B cell (primary cell): ENCODE measurements around the gene TAS2R40. TPM values are rescaled to one million over a fixed set of nuclear protein-coding genes. Genes with fewer than 3 reads are reported as not detected.

Source experiments
- ATAC-seq: fragments of 200-7000 bp; cut with Tn5 transposase; one replicate; pipeline ENCODE4 v1.10.0; 2021; ENCODE audit warnings: low read depth, mild to moderate bottlenecking, moderate number of reproducible peaks, moderate library complexity
- CTCF ChIA-PET: fragments of 350-600 bp; sonication (Branson Sonifier 250); formaldehyde crosslinking; loops from one replicate; lab custom pipeline; 2021; ENCODE audit warnings: antibody characterized with exemption, inconsistent platforms; lab: Charles Lee
- POLR2A ChIA-PET: fragments of 350-600 bp; sonication (Branson Sonifier 250); formaldehyde crosslinking; loops from one replicate; lab custom pipeline; 2021; ENCODE audit warnings: antibody characterized with exemption; lab: Charles Lee
- DNase-seq: peaks from one replicate; pipeline ENCODE4 v3.0.0; 2013
- H2AFZ ChIP-seq: 2 replicates; pipeline ENCODE4 v1.6.1; 2012; ENCODE audit warnings: mild to moderate bottlenecking, low read depth, low read length; ENCODE audit not compliant: insufficient read depth, poor library complexity, severe bottlenecking
- H3K27ac ChIP-seq, 2 donors: 1 replicate in 1 of 2; 2 replicates in 1 of 2; pipeline ENCODE4 v1.5.1; 2012 to 2013; ENCODE audit warnings: low read length in 2 of 2, mild to moderate bottlenecking in 2 of 2, moderate library complexity in 1 of 2
- H3K27me3 ChIP-seq, 4 experiments: fragments of 200-600 bp in 1 of 4; sonication (generic) in 1 of 4; replicated peaks in 1 of 4; 1 replicate in 2 of 4; 2 replicates in 2 of 4; pipeline versions ENCODE4 v1.6.1 to v1.7.0; 2013 to 2016; ENCODE audit warnings: low read length in 3 of 4, mild to moderate bottlenecking in 2 of 4, mixed read lengths in 1 of 4, moderate library complexity in 1 of 4; ENCODE audit not compliant: insufficient read depth in 4 of 4, control insufficient read depth in 3 of 4; ENCODE audit errors: control extremely low read depth in 1 of 4
- H3K36me3 ChIP-seq, 2 experiments: replicated peaks in 1 of 2; 1 replicate in 1 of 2; 2 replicates in 1 of 2; pipeline versions ENCODE4 v1.6.1 to v1.7.1; 2013; ENCODE audit warnings: low read length in 1 of 2; ENCODE audit not compliant: insufficient read depth in 2 of 2, control insufficient read depth in 1 of 2; ENCODE audit errors: control extremely low read depth in 1 of 2, extremely low read depth in 1 of 2
- H3K4me1 ChIP-seq, 2 donors: fragments of 200-600 bp in 1 of 2; sonication (generic) in 1 of 2; 1 replicate in 1 of 2; 2 replicates in 1 of 2; pipeline versions ENCODE4 v1.5.1 to v1.6.1; 2013 to 2017; ENCODE audit warnings: low read length in 2 of 2; ENCODE audit not compliant: control insufficient read depth in 2 of 2, insufficient read depth in 2 of 2
- H3K4me2 ChIP-seq: replicated peaks from 2 replicates; pipeline ENCODE3; 2012; ENCODE audit warnings: mild to moderate bottlenecking, low read depth, low read length; ENCODE audit not compliant: poor library complexity, severe bottlenecking
- H3K4me3 ChIP-seq, 5 experiments: fragments of 200-600 bp in 1 of 5; sonication (generic) in 1 of 5; 1 replicate in 3 of 5; 2 replicates in 2 of 5; pipeline versions ENCODE4 v1.5.1 to v1.7.0; 2011 to 2016; ENCODE audit warnings: low read length in 4 of 5, mild to moderate bottlenecking in 4 of 5, low read depth in 2 of 5, control low read depth in 1 of 5, moderate library complexity in 1 of 5; ENCODE audit not compliant: insufficient read depth in 1 of 5; ENCODE audit errors: control extremely low read depth in 1 of 5, extremely low read depth in 1 of 5
- H3K79me2 ChIP-seq: fragments of 200-600 bp; sonication (generic); one replicate; pipeline ENCODE4 v1.6.0; 2016; ENCODE audit warnings: low read length; ENCODE audit not compliant: control insufficient read depth, insufficient read depth
- H3K9ac ChIP-seq: fragments of 200-600 bp; sonication (generic); 2 replicates; pipeline ENCODE4 v1.6.1; 2017; ENCODE audit warnings: mild to moderate bottlenecking, low read length, moderate library complexity
- H3K9me3 ChIP-seq, 3 donors: one replicate each; pipeline versions ENCODE4 v1.6.1 to v1.7.1; 2013; ENCODE audit warnings: low read length in 2 of 3; ENCODE audit not compliant: control insufficient read depth in 2 of 3, insufficient read depth in 1 of 3; ENCODE audit errors: control extremely low read depth in 1 of 3
- H4K20me1 ChIP-seq: 2 replicates; pipeline ENCODE4 v1.6.0; 2012; ENCODE audit warnings: mild to moderate bottlenecking, low read length; ENCODE audit not compliant: insufficient read depth, control insufficient read depth, poor library complexity, severe bottlenecking
- H3K27ac Mint-ChIP-seq: one replicate; pipeline ENCODE4 v1.8.0; 2021; ENCODE audit warnings: mixed read lengths
- H3K27me3 Mint-ChIP-seq: one replicate; pipeline ENCODE4 v1.8.0; 2021; ENCODE audit warnings: mixed read lengths
- H3K4me1 Mint-ChIP-seq: one replicate; pipeline ENCODE4 v1.8.0; 2021; ENCODE audit warnings: mixed read lengths
- H3K4me3 Mint-ChIP-seq: one replicate; pipeline ENCODE4 v1.8.0; 2021; ENCODE audit warnings: mixed read lengths
- H3K9me3 Mint-ChIP-seq: one replicate; pipeline ENCODE4 v1.8.0; 2022; ENCODE audit warnings: mixed read lengths; ENCODE audit not compliant: insufficient read depth
- CTCF ChIP-seq: fragments of 200-600 bp; IDR thresholded peaks from one replicate; pipeline ENCODE4 v1.8.0; 2022; ENCODE audit warnings: antibody characterized with exemption, mild to moderate bottlenecking
- EZH2 ChIP-seq: IDR thresholded peaks from 2 replicates; pipeline ENCODE4 v1.6.1; 2012; ENCODE audit warnings: borderline replicate concordance, low read depth, mild to moderate bottlenecking, moderate library complexity, low read length; ENCODE audit not compliant: insufficient read depth, poor library complexity, severe bottlenecking
- WGBS: methylation state at CpG from one replicate; pipeline ENCODE4 v1.1.5; 2013; ENCODE audit warnings: missing lambda C conversion rate; ENCODE audit not compliant: insufficient coverage; 5-methylcytosine and 5-hydroxymethylcytosine counted together
- intact Hi-C: fragments of 100-400 bp; cut with micrococcal nuclease; formaldehyde crosslinking; loops from one replicate; pipeline ENCODE4 v1.10.0; 2022
- polyA plus RNA-seq: library from polyadenylated mRNA; depleted of rRNA; stranded (reverse); fragments of >200 nt; gene quantifications from 2 replicates; pipeline ENCODE4 v1.2.3, GENCODE V29; 2012
- total RNA-seq, 2 donors: library from RNA; stranded (reverse); fragments of 120-200 nt in 1 of 2; gene quantifications; 1 replicate in 1 of 2; 2 replicates in 1 of 2; pipeline versions ENCODE4 v1.2.3 to v1.2.4, GENCODE V29; 2013 to 2022

The TAS2R40 gene
- total and polyA plus RNA-seq, 2 donors (not counting 1 experiment from before 2014, with no cell fraction given): not detected

- peaks cover 0 to 7% (median 4%) of the 10 kb centered on the region in 4 experiments for H3K27me3 ChIP-seq
- Mint-ChIP-seq H3K27ac (no peak overlapping the region), H3K9me3 (no peaks in the 10 kb centered on the region), H3K4me3 (no peak overlapping the region), H3K4me1 (no peaks in the 10 kb centered on the region), H3K27me3 (peaks cover 26% of the 10 kb centered on the region)
- ChIA-PET POLR2A (no interaction called here), CTCF (interaction anchor here (11.5 kb wide), 1 partner anchor 213 kb away, joined by 809 read pairs; no protein-coding TSS in a partner anchor)
- intact Hi-C loops: no loop called here
- DNase-seq (no peak), ATAC-seq (no peak)
- no peak overlapping the region for H2AFZ ChIP-seq
- H3K4me2 ChIP-seq: no peak overlapping the region
- H3K79me2 ChIP-seq: no peaks in the 10 kb centered on the region
- peak overlapping the region in 1 of 5 experiments; percentile 36 for H3K4me3 ChIP-seq
- H4K20me1 ChIP-seq: no peaks in the 10 kb centered on the region
- H3K4me1 ChIP-seq: no peaks in the 10 kb centered on the region
- no peaks in the 10 kb centered on the region for H3K9me3 ChIP-seq
- H3K27ac ChIP-seq: no peak overlapping the region
- 40% methylated on average over 3 of the region's 7 CpGs for WGBS
- TF ChIP-seq EZH2 (no peak), CTCF (no peak)
- no peak overlapping the region for H3K9ac ChIP-seq
- no peaks in the 10 kb centered on the region for H3K36me3 ChIP-seq
Observed at GRCh38 chr7:143222782-143223181, 945 bp downstream of the TAS2R40 start.

DNA sequence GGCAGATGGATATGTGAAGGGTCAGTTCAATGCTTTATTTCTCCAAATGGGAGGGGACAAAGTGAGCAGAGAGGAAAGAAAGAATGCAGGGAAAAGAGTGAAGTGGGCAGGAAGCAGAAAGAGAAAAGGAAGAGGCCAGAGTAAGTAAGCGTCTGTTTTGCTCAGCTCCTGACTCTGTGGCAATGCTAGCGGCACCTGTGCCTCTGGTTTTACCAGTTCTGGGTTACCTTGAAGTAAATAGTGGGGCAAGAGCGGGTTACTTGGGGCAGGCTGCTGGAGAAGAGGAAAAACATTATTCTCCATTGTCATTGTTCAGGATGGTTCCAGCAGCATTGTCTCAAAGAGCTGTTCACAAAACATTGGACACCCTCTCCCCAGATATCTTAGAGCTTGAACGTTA lies 1.9 kb downstream of the TAS2R40 start:
- no peak overlapping the region for H2AFZ ChIP-seq
- DNase-seq: no peak
- no peak overlapping the region for H3K27ac ChIP-seq
- H3K9me3 ChIP-seq: no peaks in the 10 kb centered on the region
- no peaks in the 10 kb centered on the region for H4K20me1 ChIP-seq
- Mint-ChIP-seq H3K4me1 (no peaks in the 10 kb centered on the region), H3K27me3 (peaks cover 26% of the 10 kb centered on the region), H3K9me3 (no peaks in the 10 kb centered on the region), H3K4me3 (no peak overlapping the region), H3K27ac (no peak overlapping the region)
- no peak overlapping the region for H3K9ac ChIP-seq
- 86% methylated on average over 2 of the region's 4 CpGs for WGBS
- peaks cover 0 to 7% (median 4%) of the 10 kb centered on the region in 4 experiments for H3K27me3 ChIP-seq
- H3K36me3 ChIP-seq: no peaks in the 10 kb centered on the region
- TF ChIP-seq EZH2 (no peak), CTCF (no peak)
- no peaks in the 10 kb centered on the region for H3K79me2 ChIP-seq
- no peaks in the 10 kb centered on the region for H3K4me1 ChIP-seq
- H3K4me2 ChIP-seq: no peak overlapping the region
- ATAC-seq: no peak
- POLR2A ChIA-PET: no interaction called here
- H3K4me3 ChIP-seq: no peak overlapping the region
- CTCF ChIA-PET: interaction anchor here (1.1 to 11.5 kb wide), 3 partner anchors 9 to 214 kb away, joined by 3 to 809 read pairs (median 9); no protein-coding TSS in a partner anchor
- intact Hi-C loops: no loop called here
